ENCODE measurements around the gene MND1. TPM values are rescaled to one million over a fixed set of nuclear protein-coding genes. Genes with fewer than 3 reads are reported as not detected.

Gene MND1
- total and polyA plus RNA-seq, 8 donors, result 0.25 to 0.70 (median 0.35) TPM; not detected in 3

GRCh38 chr4:153348006-153348405 lies 3.5 kb downstream of the MND1 start:
- H3K4me1 ChIP-seq, result peaks cover 6 to 10% (median 8%) of the 10 kb centered on the region in 3 donors
- intact Hi-C loops (cut with DNase I), result loop anchor here in 2 of 3 donors (5.0 kb wide), 2 partner anchors 224 to 229 kb away; no protein-coding TSS in a partner anchor
- no peak overlapping the region for H3K4me3 ChIP-seq
- ATAC-seq, result no peak
- H3K27ac ChIP-seq, result no peak overlapping the region
- no peaks in the 10 kb centered on the region for H3K36me3 ChIP-seq
- TF ChIP-seq CTCF (IDR thresholded peaks at IDR 0.05), result no peak
- WGBS, 2 donors, result 72 to 88% methylated on average over 4 of the region's 4 CpGs
- no peak for DNase-seq
- no peaks in the 10 kb centered on the region for H3K27me3 ChIP-seq
- no peaks in the 10 kb centered on the region for H3K9me3 ChIP-seq
- no peak for FAIRE-seq

GRCh38 chr4:153349206-153349805 lies 4.8 kb downstream of the MND1 start:
- no peaks in the 10 kb centered on the region for H3K9me3 ChIP-seq
- no peak overlapping the region for H3K4me3 ChIP-seq
- ATAC-seq, result no peak
- H3K36me3 ChIP-seq, result no peaks in the 10 kb centered on the region
- no peak for TF ChIP-seq CTCF (IDR thresholded peaks at IDR 0.05)
- 93 to 94% methylated on average over 1 of the region's 1 CpG for WGBS, 2 donors
- FAIRE-seq, result no peak
- intact Hi-C loops (cut with DNase I), result loop anchor here in 2 of 3 donors (5.0 kb wide), 2 partner anchors 223 to 228 kb away; no protein-coding TSS in a partner anchor
- H3K27ac ChIP-seq, result no peak overlapping the region
- H3K27me3 ChIP-seq, result no peaks in the 10 kb centered on the region
- peaks cover 6 to 10% (median 8%) of the 10 kb centered on the region in 3 donors for H3K4me1 ChIP-seq
- no peak for DNase-seq

- no peak for FAIRE-seq
- no peaks in the 10 kb centered on the region for H3K36me3 ChIP-seq
- WGBS, 2 donors, result 72 to 80% methylated on average over 3 of the region's 3 CpGs
Measured at GRCh38 chr4:153362184-153362583, 17.7 kb downstream of the MND1 start.

GRCh38 chr4:153364061-153364460 lies 19.6 kb downstream of the MND1 start:
- Histone ChIP-seq H3K27me3 (no peaks in the 10 kb centered on the region), H3K36me3 (no peaks in the 10 kb centered on the region), H3K27ac (no peak overlapping the region), H3K4me1 (no peaks in the 10 kb centered on the region), H3K9me3 (no peaks in the 10 kb centered on the region), H3K4me3 (no peak overlapping the region)
- intact Hi-C loops (cut with DNase I), result no loop called here
- FAIRE-seq (no peak), ATAC-seq (no peak), DNase-seq (no peak)
- 98 to 100% methylated on average over 4 of the region's 4 CpGs for WGBS, 2 donors
- TF ChIP-seq CTCF (IDR thresholded peaks at IDR 0.05), result no peak

More at GRCh38 chr4:153362184-153362583, 17.7 kb downstream of the MND1 start:
- TF ChIP-seq CTCF (IDR thresholded peaks at IDR 0.05), result no peak
- Histone ChIP-seq H3K4me1 (no peaks in the 10 kb centered on the region), H3K27me3 (no peaks in the 10 kb centered on the region), H3K27ac (no peak overlapping the region), H3K4me3 (no peak overlapping the region), H3K9me3 (no peaks in the 10 kb centered on the region)
- ATAC-seq, result no peak
- intact Hi-C loops (cut with DNase I), result no loop called here
- no peak for DNase-seq

- TF ChIP-seq CTCF (IDR thresholded peaks at IDR 0.05), result no peak
- intact Hi-C loops (cut with DNase I), result no loop called here
- DNase-seq, result no peak
- H3K27me3 ChIP-seq, result no peaks in the 10 kb centered on the region
- no peak overlapping the region for H3K27ac ChIP-seq
- no peak for FAIRE-seq
- WGBS, 2 donors, result 96 to 98% methylated on average over 2 of the region's 2 CpGs
- no peaks in the 10 kb centered on the region for H3K36me3 ChIP-seq
- no peaks in the 10 kb centered on the region for H3K9me3 ChIP-seq
- no peak for ATAC-seq
- no peaks in the 10 kb centered on the region for H3K4me1 ChIP-seq
- no peak overlapping the region for H3K4me3 ChIP-seq
Measured at GRCh38 chr4:153365003-153365402, 20.5 kb downstream of the MND1 start.

Data from pancreas (tissue), 10 donors.